SHP77 (cell line): ENCODE measurements around the gene PDCD5.
"Not testable (repeated sequence)": the region's sequence is repeated elsewhere in the genome, so short reads cannot be mapped to it uniquely, and the experiment has no call there.

ENCODE experiments used
- DNase-seq, 2 experiments: peaks; one replicate each; lab custom pipeline; 2025; lab: John Stamatoyannopoulos, UW

PDCD5 gene

GRCh38 chr19:32580353-32580900 is 563 bp upstream of the PDCD5 start:
- peak in 1 of 2 experiments; percentile 32 for DNase-seq

DNA sequence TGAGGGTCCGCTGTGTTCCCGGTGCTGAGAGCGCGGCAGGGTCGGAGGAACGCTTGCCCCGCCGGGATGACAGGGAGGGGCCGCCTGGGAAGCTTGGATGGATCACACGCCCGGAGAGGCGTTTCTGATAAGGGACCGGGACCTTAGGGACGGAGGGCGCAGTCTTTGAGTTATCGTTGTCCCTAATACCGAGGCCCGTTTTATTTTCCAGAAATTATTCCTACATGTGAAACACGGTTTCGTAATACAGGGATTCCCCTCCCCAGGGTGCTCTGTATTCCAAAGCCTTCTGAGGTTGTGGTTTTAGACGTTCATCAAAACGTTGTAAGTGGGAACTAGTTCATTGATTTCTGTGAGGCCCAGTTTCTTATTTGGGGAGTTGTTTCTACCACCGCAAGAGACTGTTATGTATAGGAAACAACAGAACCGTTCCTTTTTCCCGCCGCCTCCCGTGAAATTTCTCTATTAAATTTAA is 752 bp downstream of the PDCD5 start:
- DNase-seq = no peak

- DNase-seq = not testable (repeated sequence)
These were observed 6.9 kb downstream of the PDCD5 start for GRCh38 chr19:32587747-32588504.

- no peak for DNase-seq
These were observed 13.0 kb downstream of the PDCD5 start for GRCh38 chr19:32594021-32594420.

DNA sequence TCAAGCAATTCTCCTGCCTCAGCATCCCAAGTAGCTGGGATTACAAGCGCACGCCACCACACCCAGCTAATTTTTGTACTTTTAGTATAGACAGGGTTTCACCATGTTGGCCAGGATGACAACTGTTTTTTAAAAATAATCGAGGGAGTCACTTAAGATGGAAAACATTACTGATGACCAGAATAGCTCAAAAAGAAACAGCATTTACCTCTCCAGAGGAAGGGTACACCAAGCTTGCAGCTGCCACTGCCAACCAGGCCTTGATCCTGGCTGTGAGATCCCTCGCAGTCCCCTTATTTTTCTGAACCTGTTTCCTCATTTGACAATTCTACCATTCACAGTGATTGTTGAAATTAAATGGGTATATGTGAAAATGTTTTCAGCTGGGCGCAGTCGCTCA is 14.5 kb downstream of the PDCD5 start:
- DNase-seq = no peak

- DNase-seq = no peak
These were observed 17.0 kb downstream of the PDCD5 start for GRCh38 chr19:32598022-32598421.

GRCh38 chr19:32599258-32599657 is 18.3 kb downstream of the PDCD5 start:
- DNase-seq = no peak

GRCh38 chr19:32599736-32600157 is 18.8 kb downstream of the PDCD5 start:
- DNase-seq = peak; percentile 17 to 54

- DNase-seq = no peak
These were observed 23.0 kb downstream of the PDCD5 start for GRCh38 chr19:32603961-32604360.

DNA sequence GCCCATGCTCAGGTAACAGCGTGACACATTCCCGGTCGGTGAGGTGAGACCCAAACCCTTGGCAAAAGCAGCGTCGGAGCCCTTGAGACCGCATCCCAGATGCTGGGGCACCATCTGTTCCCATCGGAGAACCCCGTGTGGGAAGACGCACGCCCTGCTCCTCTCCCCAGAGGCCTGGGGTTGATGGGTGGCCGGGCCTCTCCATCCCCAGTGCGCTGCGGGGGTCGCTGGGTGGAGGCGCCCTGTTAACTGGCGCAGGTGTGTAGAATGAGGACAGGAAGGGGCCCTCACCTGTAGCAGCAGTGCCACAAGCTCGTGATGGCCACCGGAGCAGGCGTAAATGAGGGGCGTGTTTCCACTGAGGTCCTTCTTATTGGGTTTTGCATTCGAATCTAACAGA is 24.6 kb downstream of the PDCD5 start:
- DNase-seq = no peak

- DNase-seq = no peak
These were observed 25.3 kb downstream of the PDCD5 start for GRCh38 chr19:32606289-32606688.

DNA sequence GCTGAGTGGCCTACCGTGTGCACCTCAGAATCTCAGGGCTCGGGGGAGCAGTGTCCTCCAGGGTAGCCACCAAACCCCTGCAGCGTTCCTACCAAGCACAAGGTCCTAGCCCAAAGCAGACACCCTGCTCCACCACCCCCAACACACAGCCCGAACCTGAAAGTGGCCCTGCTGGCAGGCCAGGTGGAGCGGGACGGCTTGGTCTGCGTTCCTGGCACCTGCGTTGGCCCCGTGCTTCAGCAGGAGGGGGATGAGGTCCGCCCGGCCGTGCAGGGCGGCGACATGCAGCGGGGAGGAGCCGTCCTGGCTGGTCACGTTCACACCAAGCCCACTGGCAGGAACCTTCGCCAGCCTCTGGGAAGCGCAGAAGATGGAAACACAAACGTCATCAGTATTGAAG is 26.5 kb downstream of the PDCD5 start:
- no peak for DNase-seq

- DNase-seq = no peak
These were observed 30.2 kb downstream of the PDCD5 start for GRCh38 chr19:32611161-32611560.

DNA sequence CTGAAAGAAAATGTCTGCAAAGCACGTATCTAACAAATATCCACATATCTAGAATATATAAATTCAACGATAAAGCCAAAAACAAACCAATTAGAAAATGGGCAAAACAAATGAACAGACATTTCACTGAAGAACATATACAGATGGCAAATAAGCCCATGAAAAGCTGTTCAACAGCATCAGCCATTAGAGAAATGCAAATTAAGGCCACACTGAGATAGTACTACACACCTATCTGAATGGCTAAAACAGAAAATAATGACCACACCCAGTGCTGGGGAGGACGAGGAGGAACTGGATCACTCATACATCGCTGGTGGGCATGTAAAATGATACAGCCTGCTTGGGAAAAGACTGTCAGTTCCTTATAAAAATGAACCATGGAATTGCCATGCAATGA is 32.0 kb downstream of the PDCD5 start:
- DNase-seq = no peak

GRCh38 chr19:32614916-32615315 is 33.9 kb downstream of the PDCD5 start:
- DNase-seq = no peak

DNA sequence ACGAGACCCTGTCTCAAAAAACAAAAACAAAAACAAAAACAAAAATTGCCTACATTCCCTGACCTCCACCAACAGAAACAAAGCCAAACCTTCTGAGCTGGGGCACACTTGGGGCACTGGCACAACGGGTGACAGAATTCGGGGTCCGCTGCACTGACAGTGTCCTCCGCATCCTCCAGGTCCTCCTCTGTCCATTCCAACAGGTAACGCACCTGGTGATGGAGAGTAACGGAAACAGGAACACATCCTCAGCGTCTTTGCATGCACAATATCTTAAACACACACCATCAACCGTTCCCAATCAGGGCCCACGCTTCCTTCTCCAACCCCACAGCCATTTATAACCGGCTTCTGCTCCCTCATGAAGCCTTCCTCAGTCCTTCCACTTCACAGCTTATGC is 34.6 kb downstream of the PDCD5 start:
- DNase-seq = no peak

- no peak for DNase-seq
These were observed 38.2 kb downstream of the PDCD5 start for GRCh38 chr19:32619051-32619685.

- no peak for DNase-seq
These were observed 41.0 kb downstream of the PDCD5 start for GRCh38 chr19:32622002-32622401.

- no peak for DNase-seq
These were observed 43.4 kb downstream of the PDCD5 start for GRCh38 chr19:32624410-32624809.

DNA sequence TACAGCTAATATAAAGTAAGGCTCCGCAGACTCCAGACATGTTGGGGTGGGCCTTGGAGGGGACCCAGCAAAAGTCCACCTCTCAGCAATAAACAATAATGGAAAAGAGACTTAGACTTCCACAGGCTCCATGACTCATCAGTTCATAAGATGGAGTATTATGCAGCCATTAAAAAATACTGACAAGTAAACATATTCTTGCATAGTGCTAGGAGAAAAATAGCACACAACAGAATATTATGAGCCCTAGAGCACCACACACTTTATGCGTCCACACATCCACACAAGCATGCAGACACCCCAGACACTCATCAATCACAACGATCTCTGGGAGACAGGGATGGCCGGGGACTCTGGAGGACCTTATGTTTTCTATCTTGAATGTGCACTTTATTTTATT is 46.0 kb downstream of the PDCD5 start:
- DNase-seq = no peak

DNA sequence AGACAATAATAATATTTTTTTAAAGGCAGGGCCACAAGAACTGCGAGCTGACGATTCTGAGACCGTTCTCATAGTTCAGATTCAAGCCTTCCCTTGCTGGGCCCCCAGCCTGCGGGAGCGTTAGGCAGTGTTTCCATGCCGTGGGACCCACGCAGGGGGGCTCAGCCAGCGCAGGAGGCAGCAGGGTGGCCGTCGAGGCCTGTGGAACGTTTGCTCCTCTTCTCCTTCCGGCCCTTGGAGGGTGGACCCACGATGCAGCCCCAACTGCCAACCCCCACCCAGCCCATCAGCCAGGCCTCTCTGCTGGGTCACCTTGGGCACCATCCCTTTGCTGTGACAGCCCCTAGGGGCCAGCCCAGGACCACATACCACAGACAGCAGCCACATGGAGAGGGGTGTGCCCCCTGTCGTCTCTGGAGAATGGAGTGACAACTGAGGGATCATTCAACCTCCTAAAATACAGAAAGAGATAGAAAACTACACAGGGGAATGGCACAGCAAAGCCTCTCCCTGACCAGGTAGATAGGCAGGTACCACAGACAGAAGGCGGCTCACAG is 46.8 kb downstream of the PDCD5 start:
- DNase-seq = no peak

- no peak for DNase-seq
These were observed 49.3 kb downstream of the PDCD5 start for GRCh38 chr19:32630338-32630737.

DNA sequence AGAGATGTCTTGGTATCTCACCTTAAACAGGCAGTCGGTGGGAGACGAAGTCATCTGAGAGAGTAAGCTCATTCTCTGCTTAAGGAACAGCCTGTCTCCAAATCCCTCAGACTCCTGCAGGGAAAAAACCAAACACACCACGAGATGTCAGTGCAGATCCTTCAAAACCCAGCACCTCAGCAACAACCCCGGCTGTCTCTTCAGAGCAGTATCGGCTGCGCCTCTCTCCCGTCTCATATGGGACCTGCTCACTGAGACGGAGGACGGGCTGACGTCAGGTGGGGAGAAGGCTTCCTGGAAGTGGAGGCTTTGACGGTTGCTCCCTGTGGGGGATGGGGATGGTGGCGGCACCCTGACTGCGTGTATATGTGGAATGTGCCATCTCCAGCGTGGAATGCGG is 50.4 kb downstream of the PDCD5 start:
- no peak for DNase-seq
